CD1c-positive myeloid dendritic cell (primary cell): ENCODE data around the gene FAM107B.
"Not testable (repeated sequence)": the region's sequence is repeated elsewhere in the genome, so short reads cannot be mapped to it uniquely, and the experiment has no call there.

Experiments used
- DNase-seq: peaks from one replicate; pipeline ENCODE4 v3.0.0-alpha.2; 2016; ENCODE audit errors: extremely low spot score

The FAM107B gene

DNA sequence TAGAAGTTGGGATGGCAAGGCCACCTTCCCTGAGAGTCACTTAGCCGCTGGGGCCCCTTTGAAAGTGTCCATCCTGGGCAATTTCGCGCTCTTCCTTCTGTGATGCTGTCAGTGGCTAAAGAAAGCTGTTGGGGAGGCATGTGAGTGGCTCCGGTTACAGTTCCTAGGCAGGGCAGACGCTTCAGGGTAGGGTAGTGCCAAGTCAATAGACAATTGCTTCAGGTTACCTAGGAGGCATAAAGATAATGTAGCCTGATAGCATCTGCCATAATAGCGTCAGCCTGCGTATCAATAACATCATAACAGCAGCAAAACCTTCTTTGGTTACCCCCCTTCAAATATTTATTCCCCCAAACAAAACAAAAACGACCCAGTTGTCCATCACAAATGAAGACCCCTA lies at the start of gene FAM107B:
Gene FAM107B (minus strand): TSS at position 101 of the 400 bp plus-strand sequence. CDS start 234 bp downstream, outside the sequence.
- no peak for DNase-seq

- DNase-seq = no peak
These were observed 49.3 kb upstream of the FAM107B start for GRCh38 chr10:14823966-14824365.

DNA sequence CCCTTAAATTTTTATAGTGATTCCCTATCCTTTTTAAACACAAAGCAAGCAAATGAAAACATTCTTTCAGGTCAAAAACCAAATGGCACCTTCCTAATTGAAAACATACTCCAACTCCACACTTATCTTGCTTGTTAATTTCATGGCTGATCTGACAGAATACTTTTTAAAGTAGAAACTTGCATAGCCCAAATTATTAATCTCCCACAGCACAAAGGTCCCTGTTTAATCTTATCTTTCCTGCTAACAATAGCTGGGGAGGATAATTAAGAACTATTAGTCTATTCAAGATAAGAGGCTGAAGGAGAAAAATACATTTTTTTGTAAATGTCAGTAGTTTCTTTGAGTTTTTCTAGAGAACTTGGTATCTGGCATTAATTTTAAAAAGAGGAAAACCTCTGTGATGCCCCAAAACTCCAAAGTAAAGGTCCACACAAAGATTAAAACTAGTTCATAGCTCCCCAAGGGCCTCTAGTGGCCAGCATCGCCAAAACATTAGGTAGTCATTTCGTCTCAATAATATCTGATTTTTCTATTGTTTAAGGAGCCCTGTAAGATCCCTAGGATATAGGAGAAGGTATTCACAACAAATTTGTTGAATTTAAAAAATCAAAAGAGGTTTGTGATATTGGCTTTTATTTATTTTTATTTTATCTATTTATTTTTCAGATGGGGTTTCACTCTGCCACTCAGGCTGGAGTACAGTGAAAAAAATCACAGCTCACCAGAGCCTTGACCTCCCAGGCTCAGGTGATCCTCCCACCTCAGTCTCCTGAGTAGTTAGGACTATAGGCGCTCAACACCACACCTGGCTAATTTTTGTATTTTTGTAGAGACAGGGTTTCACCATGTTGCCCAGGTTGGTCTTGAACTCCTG lies 48.4 kb upstream of the FAM107B start:
- peak; percentile 48 for DNase-seq

- DNase-seq = no peak
These were observed 47.1 kb upstream of the FAM107B start for GRCh38 chr10:14821635-14822375.

DNA sequence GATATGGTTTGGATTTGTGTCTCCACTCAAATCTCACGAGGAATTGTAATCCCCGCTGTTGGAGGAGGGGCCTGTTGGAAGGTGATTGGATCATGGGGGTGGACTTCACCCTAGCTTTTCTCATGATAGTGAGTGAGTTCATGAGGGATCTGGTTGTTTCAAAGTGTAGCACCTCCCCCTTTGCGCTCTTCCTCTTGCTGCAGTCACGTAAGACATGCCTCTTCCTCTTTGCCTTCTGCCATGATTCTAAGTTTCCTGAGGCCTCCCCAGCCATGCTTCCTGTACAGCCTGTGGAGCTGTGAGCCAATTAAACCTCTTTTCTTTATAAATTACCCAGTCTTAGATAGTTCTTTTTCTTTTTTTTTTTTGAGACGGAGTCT lies 46.1 kb upstream of the FAM107B start:
- DNase-seq = peak; percentile 28

DNA sequence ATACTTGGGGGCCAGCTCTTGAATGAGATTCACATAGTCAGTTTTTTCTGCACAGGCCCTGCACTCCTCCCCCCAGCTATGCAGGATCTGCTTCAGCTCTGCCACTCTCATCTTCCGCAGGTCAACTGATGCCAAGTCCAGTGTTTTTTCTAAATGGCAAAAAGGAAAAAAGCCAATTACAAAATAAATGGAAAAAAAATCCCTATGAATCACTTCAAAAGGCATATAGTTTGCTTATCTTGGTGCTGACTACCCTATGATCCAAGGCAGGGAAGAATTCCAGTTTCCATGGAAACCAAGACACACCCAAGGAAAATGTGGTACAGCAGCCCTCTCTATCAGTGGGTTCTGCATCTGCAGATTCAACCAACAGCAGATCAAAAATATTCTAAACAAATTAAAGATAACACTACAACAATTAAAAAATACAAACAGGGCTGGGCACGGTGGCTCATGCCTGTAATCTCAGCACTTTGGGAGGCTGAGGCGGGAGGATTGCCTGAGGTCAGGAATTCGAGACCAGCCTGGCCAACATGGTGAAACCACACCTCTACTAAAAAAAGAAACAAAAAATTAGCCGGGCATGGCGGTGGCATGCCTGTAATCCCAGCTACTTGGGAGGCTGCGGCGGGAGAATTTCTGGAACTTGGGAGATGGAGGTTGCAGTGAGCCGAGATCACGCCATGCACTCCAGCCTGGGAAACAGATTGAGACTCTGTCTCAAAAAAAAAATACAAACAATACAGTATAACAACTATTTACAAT lies 45.5 kb upstream of the FAM107B start:
- no peak for DNase-seq

- not testable (repeated sequence) for DNase-seq
These were observed 42.0 kb upstream of the FAM107B start for GRCh38 chr10:14816717-14817116.

DNA sequence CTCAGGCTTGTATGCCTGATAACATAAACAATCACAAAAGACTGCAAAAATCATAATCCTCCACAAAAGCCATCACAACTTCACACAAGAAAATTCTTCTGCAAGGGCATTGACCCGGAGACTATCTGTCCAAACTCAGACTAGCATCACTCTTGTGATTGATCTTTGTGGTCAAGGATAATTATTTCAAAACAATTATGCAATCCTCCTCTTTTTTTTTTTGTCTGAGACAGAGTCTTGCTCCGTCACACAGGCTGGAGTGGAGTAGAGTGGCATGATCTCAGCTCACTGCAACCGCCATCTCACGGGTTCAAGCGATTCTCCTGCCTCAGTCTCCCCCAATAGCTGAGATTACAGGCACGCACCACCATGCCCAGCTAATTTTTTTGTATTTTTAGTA lies 41.0 kb upstream of the FAM107B start:
- no peak for DNase-seq

DNA sequence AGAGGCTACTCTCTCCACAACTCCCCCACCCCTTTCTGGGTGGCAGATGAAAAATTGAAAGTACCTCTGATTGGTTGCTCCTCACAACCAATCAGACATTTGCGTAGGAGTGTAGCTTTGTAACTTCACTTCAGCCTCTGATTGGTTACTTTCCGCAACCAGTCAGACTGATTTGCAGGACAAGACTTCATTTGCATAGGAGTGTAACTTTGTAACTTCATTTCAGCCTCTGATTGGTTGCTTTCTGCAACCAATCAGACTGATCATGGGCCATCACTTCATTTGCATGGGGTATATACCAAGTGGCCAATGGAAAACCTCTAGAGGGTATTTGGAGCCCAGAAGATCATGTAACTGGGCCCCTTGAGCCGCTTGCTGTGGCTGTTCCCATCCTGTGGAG lies 37.6 kb upstream of the FAM107B start:
- no peak for DNase-seq

GRCh38 chr10:14810969-14811953 lies 36.6 kb upstream of the FAM107B start:
- DNase-seq = no peak

DNA sequence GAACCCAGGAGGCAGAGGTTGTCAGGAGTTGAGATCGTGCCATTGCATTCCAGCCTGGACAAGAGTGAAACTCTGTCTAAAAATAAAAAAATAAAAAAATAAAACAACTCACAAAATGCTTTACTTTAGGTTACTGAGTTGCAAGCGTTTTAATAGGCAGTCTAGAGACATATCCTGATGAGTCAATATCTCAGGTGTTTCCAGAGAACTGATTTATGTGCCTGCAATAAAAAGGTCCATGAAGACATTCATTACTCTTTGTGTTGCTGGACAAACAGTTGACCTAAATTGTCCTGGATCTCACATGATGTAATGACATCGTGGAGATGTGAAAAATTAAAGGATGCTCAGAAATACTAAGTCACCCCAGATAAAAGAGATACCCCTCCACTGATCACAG lies 31.6 kb upstream of the FAM107B start:
- no peak for DNase-seq

- DNase-seq = no peak
These were observed 29.1 kb upstream of the FAM107B start for GRCh38 chr10:14803827-14804226.

GRCh38 chr10:14801723-14802122 lies 27.0 kb upstream of the FAM107B start:
- no peak for DNase-seq

- no peak for DNase-seq
These were observed 25.7 kb upstream of the FAM107B start for GRCh38 chr10:14800397-14800796.

- peak; percentile 27 for DNase-seq
These were observed 23.9 kb upstream of the FAM107B start for GRCh38 chr10:14798636-14799035.

DNA sequence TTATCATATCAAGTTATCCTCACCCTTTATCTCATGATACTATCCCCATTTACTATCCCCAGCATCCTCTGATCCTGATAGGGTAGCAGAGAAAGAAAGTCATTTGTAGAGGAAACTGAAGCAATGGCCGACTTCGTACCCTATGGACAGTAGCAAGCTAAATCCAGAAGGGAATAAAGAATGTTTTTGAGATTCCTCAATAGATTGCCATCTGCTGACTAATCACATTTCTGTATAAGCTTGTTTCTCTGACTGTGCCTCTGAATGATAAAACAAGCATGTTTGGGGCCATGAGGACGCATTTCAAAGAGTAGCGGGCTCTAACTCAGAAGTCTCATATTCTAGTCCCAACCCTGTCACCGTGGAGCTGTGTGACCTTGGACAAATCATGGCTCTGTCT lies 13.2 kb upstream of the FAM107B start:
- DNase-seq = no peak

DNA sequence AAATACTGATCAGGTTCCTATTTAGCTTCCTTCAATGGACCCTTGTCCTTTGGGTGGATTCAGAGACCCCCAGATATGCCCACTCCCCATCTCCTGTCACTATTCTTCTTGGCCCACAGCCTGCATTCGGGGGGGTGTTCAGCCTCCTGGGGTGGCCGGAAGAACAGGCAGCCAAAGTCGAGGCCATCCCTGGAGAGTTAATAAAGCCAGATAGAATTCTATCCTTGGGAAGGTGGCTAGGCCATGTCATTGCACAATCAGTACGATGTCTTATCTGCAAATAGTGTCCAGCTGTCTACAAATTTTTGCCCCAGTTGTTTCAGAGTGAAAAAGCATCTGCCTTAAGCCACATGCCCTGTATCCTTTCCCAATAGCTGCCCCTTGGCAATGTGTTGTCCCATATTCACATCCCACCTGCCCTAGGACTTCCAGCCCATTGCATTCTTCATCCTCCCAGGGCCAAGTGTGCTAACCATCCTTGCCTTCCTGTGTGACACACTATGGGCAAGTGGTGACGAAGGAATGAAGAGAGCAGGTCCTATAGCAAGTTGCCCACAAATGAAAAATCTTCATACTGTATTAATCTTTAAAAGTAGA lies 9.9 kb upstream of the FAM107B start:
- no peak for DNase-seq

GRCh38 chr10:14782691-14783363 lies 8.1 kb upstream of the FAM107B start:
- DNase-seq = no peak

DNA sequence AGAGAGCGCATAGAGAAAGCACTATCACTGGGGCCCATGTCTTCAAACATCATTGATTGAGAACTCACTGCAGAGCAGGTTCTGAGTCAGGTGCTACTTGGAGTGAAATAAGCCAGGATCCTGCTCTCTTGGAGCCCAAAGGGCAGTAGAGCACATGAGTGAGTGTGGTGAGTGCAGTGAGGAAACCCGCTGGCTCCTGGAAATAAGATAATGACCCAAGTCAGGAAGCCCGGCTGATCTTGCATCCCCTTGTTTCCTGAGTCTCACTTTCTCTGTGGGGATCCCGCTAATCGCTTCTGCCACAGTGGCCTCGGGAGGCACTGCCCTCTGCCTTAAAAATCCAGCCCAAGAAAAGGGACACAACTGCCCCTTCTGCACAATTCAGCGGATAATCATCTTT lies 7.1 kb upstream of the FAM107B start:
- no peak for DNase-seq

GRCh38 chr10:14779001-14779651 lies 4.4 kb upstream of the FAM107B start:
- no peak for DNase-seq
